ENCODE results near the gene PAQR6. TPM values are rescaled to one million over a fixed set of nuclear protein-coding genes. Genes with fewer than 3 reads are reported as not detected.

The PAQR6 gene
- total RNA-seq, 2 donors from 2014 or later: 0.33 TPM; not detected in 1

- no peak for DNase-seq
- no peaks in the 10 kb centered on the region for H3K27me3 ChIP-seq
- peaks cover 26% of the 10 kb centered on the region for H3K4me1 ChIP-seq
- no peak overlapping the region for H3K4me3 ChIP-seq
- intact Hi-C loops (cut with DNase I): no loop called here
- 52 to 71% methylated on average over 5 of the region's 5 CpGs for WGBS, 2 donors
- no peak overlapping the region for H3K27ac ChIP-seq
- no peak for TF ChIP-seq CTCF (IDR thresholded peaks at IDR 0.05)
- no peak for TF ChIP-seq POLR2A (IDR thresholded peaks at IDR 0.05)
- H3K36me3 ChIP-seq (replicated peaks in 1 of 2; ENCODE audit: insufficient read depth in 1 of 2, low read depth in 2 of 2): peaks cover 0 to 6% of the 10 kb centered on the region in 2 donors
- ATAC-seq: no peak
- no peaks in the 10 kb centered on the region for H3K9me3 ChIP-seq
Observed at GRCh38 chr1:156198831-156199349, 49.0 kb downstream of the PAQR6 start.

- Histone ChIP-seq H3K4me3 (no peak overlapping the region), H3K9me3 (no peaks in the 10 kb centered on the region), H3K27ac (no peak overlapping the region), H3K27me3 (no peaks in the 10 kb centered on the region), H3K4me1 (peaks cover 26% of the 10 kb centered on the region), H3K36me3 (replicated peaks in 1 of 2; ENCODE audit: insufficient read depth in 1 of 2, low read depth in 2 of 2) (peaks cover 0 to 6% of the 10 kb centered on the region in 2 donors)
- 48 to 56% methylated on average over 2 of the region's 2 CpGs for WGBS, 2 donors
- no peak for TF ChIP-seq POLR2A (IDR thresholded peaks at IDR 0.05)
- no peak for TF ChIP-seq CTCF (IDR thresholded peaks at IDR 0.05)
- DNase-seq: no peak
- intact Hi-C loops (cut with DNase I): no loop called here
- ATAC-seq: no peak
Observed at GRCh38 chr1:156196445-156196844, 51.4 kb downstream of the PAQR6 start.

GRCh38 chr1:156195853-156196252, 52.0 kb downstream of the PAQR6 start:
- ATAC-seq (no peak), DNase-seq (no peak)
- Histone ChIP-seq H3K4me1 (peaks cover 26% of the 10 kb centered on the region), H3K36me3 (replicated peaks in 1 of 2; ENCODE audit: insufficient read depth in 1 of 2, low read depth in 2 of 2) (peaks cover 0 to 6% of the 10 kb centered on the region in 2 donors), H3K27me3 (no peaks in the 10 kb centered on the region), H3K27ac (no peak overlapping the region), H3K9me3 (no peaks in the 10 kb centered on the region), H3K4me3 (no peak overlapping the region)
- 52 to 58% methylated on average over 4 of the region's 4 CpGs for WGBS, 2 donors
- intact Hi-C loops (cut with DNase I): no loop called here
- TF ChIP-seq CTCF (IDR thresholded peaks at IDR 0.05) (no peak), POLR2A (IDR thresholded peaks at IDR 0.05) (no peak)

- no peaks in the 10 kb centered on the region for H3K36me3 ChIP-seq (replicated peaks in 1 of 2; ENCODE audit: insufficient read depth in 1 of 2, low read depth in 2 of 2)
- H3K27ac ChIP-seq: peak overlapping the region; percentile 11 to 83 (median 66)
- TF ChIP-seq CTCF (IDR thresholded peaks at IDR 0.05) (no peak), POLR2A (IDR thresholded peaks at IDR 0.05) (no peak)
- no peak for DNase-seq
- peak overlapping the region; percentile 88 to 90 for H3K4me3 ChIP-seq
- no peak for ATAC-seq
- H3K4me1 ChIP-seq: peaks cover 26% of the 10 kb centered on the region
- no peaks in the 10 kb centered on the region for H3K9me3 ChIP-seq
- H3K27me3 ChIP-seq: no peaks in the 10 kb centered on the region
- intact Hi-C loops (cut with DNase I): no loop called here
- WGBS, 2 donors: 13 to 25% methylated on average over 7 to 14 of the region's 14 CpGs
Observed at GRCh38 chr1:156194300-156194652, 53.6 kb downstream of the PAQR6 start.
